ENCODE data around the gene DNAH8.

DNAH8 gene

DNA sequence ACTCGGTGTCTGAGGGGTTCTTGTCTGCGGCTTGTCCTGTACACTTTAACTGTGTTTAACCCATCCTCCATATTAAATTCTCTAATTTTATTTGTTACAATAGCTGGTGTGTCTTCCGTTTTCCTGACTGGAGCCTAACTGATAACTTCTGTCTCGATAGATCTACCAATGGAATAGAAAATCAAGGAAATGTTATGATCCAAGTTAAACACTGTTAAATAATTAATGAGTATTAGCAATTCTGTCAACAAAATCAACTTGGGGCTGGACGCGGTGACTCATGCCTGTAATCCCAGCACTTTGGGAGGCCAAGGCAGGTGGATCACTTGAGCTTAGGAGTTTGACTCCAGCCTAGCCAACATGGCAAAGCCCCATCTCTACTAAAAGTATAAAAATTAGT is 81.7 kb downstream of the DNAH8 start:
- no peak overlapping the region for H3K4me3 ChIP-seq (ENCODE audit: low read length)
- TF ChIP-seq, protein P1, sequence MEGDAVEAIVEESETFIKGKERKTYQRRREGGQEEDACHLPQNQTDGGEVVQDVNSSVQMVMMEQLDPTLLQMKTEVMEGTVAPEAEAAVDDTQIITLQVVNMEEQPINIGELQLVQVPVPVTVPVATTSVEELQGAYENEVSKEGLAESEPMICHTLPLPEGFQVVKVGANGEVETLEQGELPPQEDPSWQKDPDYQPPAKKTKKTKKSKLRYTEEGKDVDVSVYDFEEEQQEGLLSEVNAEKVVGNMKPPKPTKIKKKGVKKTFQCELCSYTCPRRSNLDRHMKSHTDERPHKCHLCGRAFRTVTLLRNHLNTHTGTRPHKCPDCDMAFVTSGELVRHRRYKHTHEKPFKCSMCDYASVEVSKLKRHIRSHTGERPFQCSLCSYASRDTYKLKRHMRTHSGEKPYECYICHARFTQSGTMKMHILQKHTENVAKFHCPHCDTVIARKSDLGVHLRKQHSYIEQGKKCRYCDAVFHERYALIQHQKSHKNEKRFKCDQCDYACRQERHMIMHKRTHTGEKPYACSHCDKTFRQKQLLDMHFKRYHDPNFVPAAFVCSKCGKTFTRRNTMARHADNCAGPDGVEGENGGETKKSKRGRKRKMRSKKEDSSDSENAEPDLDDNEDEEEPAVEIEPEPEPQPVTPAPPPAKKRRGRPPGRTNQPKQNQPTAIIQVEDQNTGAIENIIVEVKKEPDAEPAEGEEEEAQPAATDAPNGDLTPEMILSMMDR (conservative IDR thresholded peaks at IDR 0.05; ENCODE audit: low read length): no peak
- no peak for DNase-seq (ENCODE audit: low read depth)

GRCh38 chr6:38797391-38797790 is 82.3 kb downstream of the DNAH8 start:
- H3K4me3 ChIP-seq (ENCODE audit: low read length): no peak overlapping the region
- no peak for DNase-seq (ENCODE audit: low read depth)
- TF ChIP-seq, protein P1 (conservative IDR thresholded peaks at IDR 0.05; ENCODE audit: low read length): no peak

- no peak for DNase-seq (ENCODE audit: low read depth)
- TF ChIP-seq, protein P1 (conservative IDR thresholded peaks at IDR 0.05; ENCODE audit: low read length): no peak
- no peak overlapping the region for H3K4me3 ChIP-seq (ENCODE audit: low read length)
These were observed 84.5 kb downstream of the DNAH8 start for GRCh38 chr6:38799529-38800184.

- no peak overlapping the region for H3K4me3 ChIP-seq (ENCODE audit: low read length)
- TF ChIP-seq, protein P1 (conservative IDR thresholded peaks at IDR 0.05; ENCODE audit: low read length): no peak
- no peak for DNase-seq (ENCODE audit: low read depth)
These were observed 86.2 kb downstream of the DNAH8 start for GRCh38 chr6:38801305-38801704.

- no peak for DNase-seq (ENCODE audit: low read depth)
- TF ChIP-seq, protein P1 (conservative IDR thresholded peaks at IDR 0.05; ENCODE audit: low read length): no peak
- H3K4me3 ChIP-seq (ENCODE audit: low read length): no peak overlapping the region
These were observed 87.4 kb downstream of the DNAH8 start for GRCh38 chr6:38802497-38802896.

GRCh38 chr6:38803129-38803528 is 88.0 kb downstream of the DNAH8 start:
- no peak for DNase-seq (ENCODE audit: low read depth)
- TF ChIP-seq, protein P1 (conservative IDR thresholded peaks at IDR 0.05; ENCODE audit: low read length): no peak
- no peak overlapping the region for H3K4me3 ChIP-seq (ENCODE audit: low read length)

DNA sequence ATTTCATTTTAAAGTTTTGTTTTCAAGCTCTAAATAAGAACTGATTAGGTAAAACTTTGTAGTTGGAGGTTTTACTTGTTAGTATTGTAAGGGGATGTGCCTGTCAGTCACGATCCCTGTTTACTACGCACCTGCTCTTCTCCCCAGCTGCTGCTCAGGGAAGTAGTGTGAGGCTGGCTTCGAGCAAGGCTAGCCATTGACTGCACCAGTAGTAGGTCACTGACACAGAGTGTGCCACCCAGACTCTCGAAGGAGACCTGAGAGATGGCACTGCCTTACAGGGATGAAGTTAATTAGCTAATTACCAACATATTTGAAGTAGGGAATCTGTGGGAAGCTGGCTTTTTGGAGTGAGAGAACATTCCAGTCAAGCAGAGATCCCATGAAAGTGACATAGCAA is 89.2 kb downstream of the DNAH8 start:
- no peak for DNase-seq (ENCODE audit: low read depth)
- TF ChIP-seq, protein P1 (conservative IDR thresholded peaks at IDR 0.05; ENCODE audit: low read length): no peak
- no peak overlapping the region for H3K4me3 ChIP-seq (ENCODE audit: low read length)
